ENCODE results near the gene TPCN1. TPM values are rescaled to one million over a fixed set of nuclear protein-coding genes. Genes with fewer than 3 reads are reported as not detected.
A peak's percentile ranks its signal among the peaks of the same experiment; 100 is the strongest.

TPCN1 gene
- total RNA-seq, 1 experiment from 2014 or later, result 13.5 TPM

GRCh38 chr12:113183030-113183589 is 38.2 kb upstream of the TPCN1 start:
- Mint-ChIP-seq H3K4me3 (peak overlapping the region; percentile 29 to 89; a peak in 2 of 5 replicates), H3K36me3 (ENCODE audit: insufficient read depth in 1 of 3, low read depth in 3 of 3) (peaks cover 39 to 53% (median 49%) of the 10 kb centered on the region in 3 experiments), H3K27ac (peak overlapping the region in 1 of 3 experiments; percentile 67; a peak in 1 of 7 replicates), H3K4me1 (peaks cover 8 to 12% of the 10 kb centered on the region in 2 experiments), H3K27me3 (ENCODE audit: low read depth) (no peaks in the 10 kb centered on the region), H3K9me3 (no peaks in the 10 kb centered on the region)
- no CpG with 5 or more reads among the region's 11 CpGs for WGBS (ENCODE audit: extremely low coverage, insufficient read length, low lambda C conversion rate)
- TF ChIP-seq CTCF (conservative IDR thresholded peaks at IDR 0.05), result no peak
- H3K79me2 ChIP-seq (ENCODE audit: insufficient read depth, low read length), result peaks cover 16% of the 10 kb centered on the region; the same call in 1 of the 2 replicates
- no peak overlapping the region for H3K4me2 ChIP-seq (ENCODE audit: insufficient read depth, insufficient read length, low read length)
- no peak overlapping the region for H4K8ac ChIP-seq (replicated peaks; ENCODE audit: insufficient read length, low read depth, low read length)
- no peak overlapping the region for H4K91ac ChIP-seq (ENCODE audit: insufficient read length, low read depth, low read length)
- no peak overlapping the region for H2BK5ac ChIP-seq (ENCODE audit: insufficient read length, low read length)
- no peak overlapping the region for H2AFZ ChIP-seq (ENCODE audit: low read length)
- no peaks in the 10 kb centered on the region for H4K20me1 ChIP-seq (ENCODE audit: control insufficient read depth, insufficient read depth, insufficient read length)
- H3K56ac ChIP-seq (ENCODE audit: insufficient read length, low read depth, low read length), result no peak overlapping the region
- peaks cover 17% of the 10 kb centered on the region for H3K79me1 ChIP-seq (ENCODE audit: insufficient read depth, low read depth, low read length, poor library complexity, severe bottlenecking)
- H3K4ac ChIP-seq (ENCODE audit: low read depth, low read length), result no peak overlapping the region
- no peak overlapping the region for H2AK5ac ChIP-seq (ENCODE audit: insufficient read length, low read length)
- no peak overlapping the region for H2BK120ac ChIP-seq (ENCODE audit: low read depth, low read length, poor library complexity, severe bottlenecking)
- H3K14ac ChIP-seq (ENCODE audit: insufficient read depth, low read length), result no peak overlapping the region
- H3K9me3 ChIP-seq (ENCODE audit: control insufficient read depth, low read depth, low read length), result no peaks in the 10 kb centered on the region
- H3K27me3 ChIP-seq (ENCODE audit: insufficient read depth, low read length), result no peaks in the 10 kb centered on the region
- H4K5ac ChIP-seq (ENCODE audit: insufficient read length, low read depth, low read length), result no peak overlapping the region
- H2BK12ac ChIP-seq (ENCODE audit: insufficient read length, low read depth, low read length), result no peak overlapping the region
- H3K4me1 ChIP-seq (ENCODE audit: insufficient read depth, low read length), result no peaks in the 10 kb centered on the region
- H3T11ph ChIP-seq (ENCODE audit: low read length), result no peak overlapping the region
- no peak overlapping the region for H3K18ac ChIP-seq (ENCODE audit: insufficient read length, low read depth, low read length)
- H2BK20ac ChIP-seq (ENCODE audit: low read depth, low read length, poor library complexity, severe bottlenecking), result no peak overlapping the region
- peaks cover 8% of the 10 kb centered on the region for H3K23me2 ChIP-seq (ENCODE audit: insufficient read length, low read depth, low read length, poor library complexity, severe bottlenecking)
- H2BK15ac ChIP-seq (ENCODE audit: low read depth, low read length), result no peak overlapping the region
- no peak overlapping the region for H3K23ac ChIP-seq (ENCODE audit: insufficient read length, low read depth, low read length)
- H3K27ac ChIP-seq (ENCODE audit: insufficient read length, low read depth, low read length), result no peak overlapping the region
- H3K9ac ChIP-seq (ENCODE audit: extremely low read depth, insufficient read length, low read length), result no peak overlapping the region
- no peak for DNase-seq

Data from H9 (cell line).